SH-SY5Y (cell line): ENCODE results near the gene CAND2.

Source experiments
- GATA2 ChIP-seq: IDR thresholded peaks from 2 replicates; pipeline ENCODE4 v1.6.1; 2011; ENCODE audit warnings: mild to moderate bottlenecking, low read depth, low read length
- GATA3 ChIP-seq: IDR thresholded peaks from 2 replicates; pipeline ENCODE4 v1.6.1; 2011; ENCODE audit warnings: low read depth, mild to moderate bottlenecking, low read length, moderate library complexity

- TF ChIP-seq GATA2 (no peak), GATA3 (no peak)
Observed at GRCh38 chr3:12796171-12797123, at the start of gene CAND2.
